HG03439 (cell line): ENCODE data around the gene MAL.

Source experiments
- ATAC-seq: cut with Tn5 transposase; IDR thresholded peaks from one replicate; pipeline ENCODE4 v1.9.1; 2021; ENCODE audit warnings: mild to moderate bottlenecking, moderate library complexity; ENCODE audit not compliant: unreplicated experiment

Gene MAL

GRCh38 chr2:95025406-95026319 is at the start of gene MAL:
MAL (plus strand) TSS chr2:95025708; CDS start chr2:95025793, 85 bp downstream.
- ATAC-seq, result no peak

GRCh38 chr2:94977826-94978225 is 47.7 kb upstream of the MAL start:
- ATAC-seq, result no peak

GRCh38 chr2:94978917-94979316 is 46.6 kb upstream of the MAL start:
- no peak for ATAC-seq

GRCh38 chr2:94979406-94980375 is 45.8 kb upstream of the MAL start:
- no peak for ATAC-seq

- ATAC-seq, result no peak
Observed at GRCh38 chr2:94980406-94980805, 45.1 kb upstream of the MAL start.

- ATAC-seq, result no peak
Observed at GRCh38 chr2:94982156-94982555, 43.4 kb upstream of the MAL start.

GRCh38 chr2:94982675-94983074 is 42.8 kb upstream of the MAL start:
- ATAC-seq, result no peak

GRCh38 chr2:94984964-94985575 is 40.4 kb upstream of the MAL start:
- no peak for ATAC-seq

GRCh38 chr2:94985636-94986035 is 39.9 kb upstream of the MAL start:
- ATAC-seq, result no peak

GRCh38 chr2:94986392-94986963 is 39.0 kb upstream of the MAL start:
- peak; percentile 64 for ATAC-seq

GRCh38 chr2:94987074-94988020 is 38.2 kb upstream of the MAL start:
- no peak for ATAC-seq

GRCh38 chr2:94990956-94991355 is 34.6 kb upstream of the MAL start:
- ATAC-seq, result no peak

- ATAC-seq, result no peak
Observed at GRCh38 chr2:94992360-94992759, 33.1 kb upstream of the MAL start.

GRCh38 chr2:94993176-94994062 is 32.1 kb upstream of the MAL start:
- no peak for ATAC-seq

GRCh38 chr2:94994063-94994913 is 31.2 kb upstream of the MAL start:
- no peak for ATAC-seq

- ATAC-seq, result no peak
Observed at GRCh38 chr2:94994914-94995552, 30.5 kb upstream of the MAL start.
